Effector memory CD4-positive, alpha-beta T cell (primary cell): ENCODE results near the gene DPP3.
"Not testable (repeated sequence)": the region's sequence is repeated elsewhere in the genome, so short reads cannot be mapped to it uniquely, and the experiment has no call there.

Experiments used
- DNase-seq, 3 donors: peaks; one replicate each; pipeline ENCODE4 v3.0.0-alpha.2; 2020
- H3K27ac ChIP-seq: 2 replicates; pipeline ENCODE4 v1.7.0; 2013; ENCODE audit warnings: mild to moderate bottlenecking, low read length, moderate library complexity; ENCODE audit not compliant: insufficient read depth, poor library complexity, severe bottlenecking
- H3K27me3 ChIP-seq: replicated peaks from 2 replicates; pipeline ENCODE4 v1.7.0; 2013; ENCODE audit warnings: mild to moderate bottlenecking, low read length; ENCODE audit not compliant: insufficient read depth, control insufficient read depth, poor library complexity, severe bottlenecking
- H3K36me3 ChIP-seq: 2 replicates; pipeline ENCODE4 v1.7.0; 2013; ENCODE audit warnings: mild to moderate bottlenecking, low read length, moderate library complexity; ENCODE audit not compliant: control insufficient read depth, insufficient read depth
- H3K4me1 ChIP-seq: 2 replicates; pipeline ENCODE4 v1.7.0; 2013; ENCODE audit warnings: low read length, mild to moderate bottlenecking; ENCODE audit not compliant: control insufficient read depth, insufficient read depth, poor library complexity, severe bottlenecking
- H3K4me3 ChIP-seq: 2 replicates; pipeline ENCODE4 v1.7.0; 2013; ENCODE audit warnings: low read length, low read depth, mild to moderate bottlenecking; ENCODE audit not compliant: insufficient read depth, poor library complexity, severe bottlenecking
- H3K9me3 ChIP-seq: 2 replicates; pipeline ENCODE4 v1.7.0; 2013; ENCODE audit warnings: mild to moderate bottlenecking, low read length, moderate library complexity; ENCODE audit not compliant: control insufficient read depth
- total RNA-seq, 3 donors: gene quantifications; one replicate each; lab custom pipeline; 2026; lab: John Stamatoyannopoulos, UW

DPP3 gene, protein sequence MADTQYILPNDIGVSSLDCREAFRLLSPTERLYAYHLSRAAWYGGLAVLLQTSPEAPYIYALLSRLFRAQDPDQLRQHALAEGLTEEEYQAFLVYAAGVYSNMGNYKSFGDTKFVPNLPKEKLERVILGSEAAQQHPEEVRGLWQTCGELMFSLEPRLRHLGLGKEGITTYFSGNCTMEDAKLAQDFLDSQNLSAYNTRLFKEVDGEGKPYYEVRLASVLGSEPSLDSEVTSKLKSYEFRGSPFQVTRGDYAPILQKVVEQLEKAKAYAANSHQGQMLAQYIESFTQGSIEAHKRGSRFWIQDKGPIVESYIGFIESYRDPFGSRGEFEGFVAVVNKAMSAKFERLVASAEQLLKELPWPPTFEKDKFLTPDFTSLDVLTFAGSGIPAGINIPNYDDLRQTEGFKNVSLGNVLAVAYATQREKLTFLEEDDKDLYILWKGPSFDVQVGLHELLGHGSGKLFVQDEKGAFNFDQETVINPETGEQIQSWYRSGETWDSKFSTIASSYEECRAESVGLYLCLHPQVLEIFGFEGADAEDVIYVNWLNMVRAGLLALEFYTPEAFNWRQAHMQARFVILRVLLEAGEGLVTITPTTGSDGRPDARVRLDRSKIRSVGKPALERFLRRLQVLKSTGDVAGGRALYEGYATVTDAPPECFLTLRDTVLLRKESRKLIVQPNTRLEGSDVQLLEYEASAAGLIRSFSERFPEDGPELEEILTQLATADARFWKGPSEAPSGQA
- 17.9 to 25.6 (median 21.5) reads per million in 3 donors for total RNA-seq

DNA sequence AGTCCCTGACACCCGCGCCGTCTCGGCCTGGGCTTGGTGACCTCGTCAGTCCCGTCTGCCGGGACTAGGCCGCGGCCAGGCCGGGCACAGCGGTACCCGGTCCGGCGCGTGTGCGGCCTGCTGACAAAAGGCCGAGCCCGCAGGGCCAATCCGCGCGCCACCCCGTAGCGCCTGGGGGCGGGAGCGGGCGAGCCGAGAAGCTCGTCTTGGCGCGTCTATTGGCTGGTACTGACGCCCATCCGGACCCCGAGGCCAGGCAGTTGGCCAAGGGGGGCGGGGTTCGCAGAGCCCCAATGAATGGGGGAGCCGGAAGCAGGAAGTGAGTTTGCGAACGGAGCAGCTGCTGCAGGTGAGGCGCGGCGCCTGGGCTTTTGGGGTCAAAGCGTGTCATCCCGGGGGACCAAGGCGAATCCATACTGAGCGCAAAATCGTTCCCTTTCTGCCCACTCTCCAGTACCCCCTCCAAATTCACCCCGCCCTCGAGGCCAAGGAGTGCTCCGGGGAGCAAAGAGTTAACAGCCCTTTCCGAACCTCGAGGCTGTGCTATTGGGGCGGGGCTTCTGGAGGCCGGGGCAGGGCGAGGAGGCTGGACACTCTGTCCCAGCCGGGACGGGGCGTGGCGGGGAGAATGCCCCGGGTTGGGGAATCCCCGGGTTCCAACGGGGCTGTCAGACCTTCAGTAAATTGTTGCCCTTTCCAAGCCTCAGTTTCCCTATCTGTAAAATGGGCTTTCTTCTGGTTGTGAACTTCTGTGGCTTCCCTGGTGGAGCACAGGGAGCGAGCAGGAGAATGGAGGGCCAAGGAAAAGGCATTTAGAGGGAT lies at the start of gene DPP3:
DPP3 (plus strand) TSS at position 318 of the 822 bp plus-strand sequence. CDS start 1,767 bp downstream, outside the sequence.
- peak within 1 kb of the TSS; percentile 77 for H3K27ac ChIP-seq
- H3K27me3 ChIP-seq: no peaks in the 10 kb centered on the region
- H3K36me3 ChIP-seq: peaks cover 4% of the 10 kb centered on the region

GRCh38 chr11:66431287-66431686 lies 48.9 kb upstream of the DPP3 start:
- H3K4me3 ChIP-seq, DNase-seq, H3K4me1 ChIP-seq, H3K27ac ChIP-seq, H3K27me3 ChIP-seq, H3K9me3 ChIP-seq: not testable (repeated sequence)
- peaks cover 14% of the 10 kb centered on the region for H3K36me3 ChIP-seq

More for the DNA sequence above, at the start of gene DPP3:
- peak; percentile 84 to 93 (median 93) for DNase-seq
- H3K9me3 ChIP-seq: no peaks in the 10 kb centered on the region
- H3K4me3 ChIP-seq: peak within 1 kb of the TSS; percentile 76
- peaks cover 17% of the 10 kb centered on the region for H3K4me1 ChIP-seq

GRCh38 chr11:66431871-66432329 lies 48.3 kb upstream of the DPP3 start:
- H3K27ac ChIP-seq, H3K4me3 ChIP-seq, H3K4me1 ChIP-seq, DNase-seq, H3K27me3 ChIP-seq, H3K9me3 ChIP-seq: not testable (repeated sequence)
- peaks cover 20% of the 10 kb centered on the region for H3K36me3 ChIP-seq

- Histone ChIP-seq H3K4me1 (no peaks in the 10 kb centered on the region), H3K27me3 (no peaks in the 10 kb centered on the region), H3K9me3 (no peaks in the 10 kb centered on the region), H3K4me3 (no peak overlapping the region), H3K27ac (no peak overlapping the region), H3K36me3 (peaks cover 25% of the 10 kb centered on the region)
- DNase-seq: no peak
Measured at GRCh38 chr11:66432597-66432996, 47.6 kb upstream of the DPP3 start.

DNA sequence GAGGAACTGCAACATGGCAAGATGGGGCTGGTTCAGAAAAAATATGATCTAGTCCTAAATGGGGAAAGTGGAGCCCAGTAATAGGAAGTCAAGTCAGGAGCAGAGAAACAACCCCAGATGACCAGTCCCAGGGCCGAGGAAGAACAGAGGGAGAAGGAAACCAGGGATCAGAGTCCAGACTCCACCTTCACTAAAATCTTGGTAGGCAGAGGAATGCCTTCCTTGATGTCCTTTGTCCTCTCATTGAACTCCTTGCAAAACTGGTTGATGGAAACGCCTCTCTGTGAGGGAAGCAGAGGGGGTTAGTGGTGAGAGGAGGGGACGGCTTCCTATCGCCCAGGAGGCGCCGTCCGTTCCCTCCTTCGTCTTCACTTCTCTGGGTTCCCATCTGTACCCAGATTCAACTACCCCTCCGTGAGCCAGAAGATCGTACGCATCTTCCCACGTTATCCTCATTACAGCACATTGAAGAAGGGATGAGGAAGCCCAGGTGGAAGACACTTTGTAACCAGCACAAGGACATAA lies 42.2 kb upstream of the DPP3 start:
- Histone ChIP-seq H3K27me3 (no peaks in the 10 kb centered on the region), H3K9me3 (peaks cover under 1% of the 10 kb centered on the region), H3K4me3 (peak overlapping the region; percentile 89), H3K36me3 (peaks cover 25% of the 10 kb centered on the region), H3K4me1 (no peaks in the 10 kb centered on the region), H3K27ac (peak overlapping the region; percentile 84)
- no peak for DNase-seq

GRCh38 chr11:66438504-66439466 lies 41.4 kb upstream of the DPP3 start, which contains the start of gene MRPL11:
TSS of gene MRPL11 (minus strand) at chr11:66438848. CDS start at chr11:66438754, 94 bp downstream.
- Histone ChIP-seq H3K36me3 (peaks cover 25% of the 10 kb centered on the region), H3K4me1 (no peaks in the 10 kb centered on the region), H3K4me3 (peak within 1 kb of the TSS; percentile 89), H3K9me3 (peaks cover 8% of the 10 kb centered on the region), H3K27ac (peak within 1 kb of the TSS; percentile 84), H3K27me3 (no peaks in the 10 kb centered on the region)
- DNase-seq: peak; percentile 58 to 80 (median 79)

- not testable (repeated sequence) for H3K27me3 ChIP-seq, H3K9me3 ChIP-seq, H3K4me3 ChIP-seq, H3K27ac ChIP-seq, H3K4me1 ChIP-seq, DNase-seq
- peaks cover 18% of the 10 kb centered on the region for H3K36me3 ChIP-seq
Measured at GRCh38 chr11:66440101-66440939, 39.9 kb upstream of the DPP3 start.

DNA sequence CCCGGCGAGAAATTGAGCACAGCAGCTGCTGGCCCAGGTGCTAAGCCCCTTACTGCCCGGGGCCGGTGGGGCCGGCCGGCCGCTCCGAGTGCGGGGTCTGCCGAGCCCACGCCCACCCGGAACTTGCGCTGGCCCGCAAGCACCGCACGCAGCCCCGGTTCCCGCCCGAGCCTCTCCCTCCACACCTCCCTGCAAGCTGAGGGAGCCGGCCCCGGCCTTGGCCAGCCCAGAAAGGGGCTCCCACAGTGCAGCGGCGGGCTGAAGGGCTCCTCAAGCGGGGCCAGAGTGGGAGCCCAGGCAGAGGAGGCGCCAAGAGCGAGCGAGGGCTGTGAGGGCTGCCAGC lies 39.3 kb upstream of the DPP3 start:
- not testable (repeated sequence) for H3K4me3 ChIP-seq, H3K27me3 ChIP-seq, H3K4me1 ChIP-seq, H3K27ac ChIP-seq, DNase-seq, H3K9me3 ChIP-seq
- H3K36me3 ChIP-seq: peaks cover 14% of the 10 kb centered on the region
